Lower leg skin (tissue), 4 donors: Measurements from ENCODE around the gene KIF1A. TPM values are rescaled to one million over a fixed set of nuclear protein-coding genes. Genes with fewer than 3 reads are reported as not detected.

Experiments used
- DNase-seq, 2 donors: peaks; one replicate each; pipeline ENCODE4 v3.0.0-alpha.2; 2019; ENCODE audit warnings: low spot score in 2 of 2
- H3K4me3 ChIP-seq: fragments of 200-600 bp; sonication (generic); 2 replicates; pipeline ENCODE4 v1.5.1; 2017; ENCODE audit warnings: mild to moderate bottlenecking, low read depth; ENCODE audit not compliant: poor library complexity, severe bottlenecking
- CTCF ChIP-seq, 3 donors: fragments of 450-650 bp; IDR thresholded peaks; one replicate each; pipeline ENCODE4 v1.5.1; 2016; ENCODE audit warnings: antibody characterized with exemption in 3 of 3, mild to moderate bottlenecking in 3 of 3, moderate library complexity in 2 of 3
- POLR2A ChIP-seq, 2 donors: fragments of 450-650 bp; IDR thresholded peaks; one replicate each; pipeline ENCODE4 v1.6.1; 2016 to 2017; ENCODE audit warnings: antibody characterized with exemption in 2 of 2, mild to moderate bottlenecking in 1 of 2, moderate library complexity in 1 of 2
- WGBS, 2 donors: methylation state at CpG; one replicate each; pipeline ENCODE4 v1.1.5; 2018; 5-methylcytosine and 5-hydroxymethylcytosine counted together
- intact Hi-C: fragments of 100-400 bp; cut with DNase I; formaldehyde crosslinking; loops from one replicate; pipeline ENCODE4 v1.15.0; 2023; ENCODE audit warnings: low total_unique reads
- total RNA-seq, 4 donors: library from RNA; depleted of rRNA; stranded (reverse); fragments of >200 nt; gene quantifications; one replicate each; pipeline ENCODE4 v1.1.0, GENCODE V29; 2016

The KIF1A gene
- total RNA-seq, 4 donors from 2014 or later = 0.76 to 4.3 (median 3.0) TPM

DNA sequence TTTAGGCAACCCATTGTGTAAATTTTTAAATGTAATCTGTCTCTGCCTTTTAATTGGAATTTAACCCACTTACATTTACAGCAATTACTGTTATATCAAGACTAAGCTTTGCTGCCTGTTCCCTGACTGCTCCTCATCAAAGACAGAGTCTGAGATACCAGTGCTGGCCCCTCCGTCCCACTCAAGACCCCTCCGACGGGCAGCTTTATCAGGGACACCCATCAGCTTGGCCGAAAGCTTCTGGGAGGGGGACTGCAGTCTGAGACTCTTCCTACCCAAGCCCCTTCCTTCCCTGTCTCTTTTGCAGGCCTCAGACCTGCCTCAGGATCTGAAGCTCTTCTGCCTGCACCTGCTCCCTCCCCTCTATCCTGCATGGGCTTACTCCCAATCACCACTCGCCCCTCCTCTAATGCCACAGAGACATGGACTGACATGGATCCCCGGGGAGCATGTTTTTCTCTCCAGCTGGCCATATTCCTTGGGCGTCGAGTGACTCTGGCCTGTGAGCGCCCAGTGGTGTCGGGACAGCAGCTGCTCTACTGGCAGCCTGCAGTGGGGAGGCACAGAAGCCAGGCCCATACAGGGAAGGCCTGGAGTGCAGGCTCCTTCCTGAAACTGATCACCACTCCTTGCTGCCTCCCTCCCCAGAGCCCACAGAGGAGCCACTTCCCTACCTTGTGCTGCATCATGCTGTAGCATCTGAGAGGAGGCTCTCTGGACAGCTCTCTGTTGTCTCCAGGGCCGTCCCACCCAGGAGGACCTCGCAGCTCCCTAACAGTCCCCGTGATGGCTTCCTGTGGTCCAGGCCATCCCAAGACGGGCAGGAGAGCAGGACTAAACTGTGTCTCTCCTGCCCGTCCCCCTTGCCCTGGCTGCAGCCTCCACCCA lies 3.7 kb upstream of the KIF1A start:
- 85 to 92% methylated on average over 15 of the region's 15 CpGs for WGBS, 2 donors
- no peak for TF ChIP-seq CTCF (IDR thresholded peaks at IDR 0.05)
- TF ChIP-seq POLR2A (IDR thresholded peaks at IDR 0.05) = no peak
- H3K4me3 ChIP-seq = no peak overlapping the region
- peak in 1 of 2 donors; percentile 53 for DNase-seq
- intact Hi-C loops = no loop called here

DNA sequence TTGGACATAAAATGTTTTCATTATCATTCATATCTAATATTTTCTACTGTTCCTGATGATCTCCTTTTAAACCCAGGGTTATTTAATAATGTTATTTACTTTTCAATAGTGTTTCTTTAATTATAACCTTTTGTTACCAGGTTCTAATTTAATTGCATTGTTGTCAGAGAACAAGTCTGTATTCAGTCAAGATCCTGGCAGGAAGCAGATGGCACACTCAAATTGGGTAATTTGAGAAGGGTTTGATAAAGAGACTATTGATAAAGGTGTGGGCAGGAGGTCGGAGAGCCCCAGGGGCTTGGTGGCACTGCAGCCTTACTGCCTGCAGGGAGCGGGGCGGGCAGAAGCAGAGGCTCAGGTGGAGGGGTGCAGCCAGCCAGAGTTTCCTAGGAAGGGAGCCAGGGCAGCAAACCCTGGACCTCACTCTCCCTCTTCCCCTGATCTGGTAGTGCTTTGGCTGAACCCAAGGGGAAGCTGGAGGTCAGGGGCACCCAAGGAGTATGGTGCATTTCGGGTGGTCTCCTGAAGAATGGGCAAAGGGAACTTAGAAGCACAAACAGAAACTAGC lies 2.3 kb upstream of the KIF1A start:
- 77 to 81% methylated on average over 4 of the region's 4 CpGs for WGBS, 2 donors
- H3K4me3 ChIP-seq = no peak overlapping the region
- intact Hi-C loops = no loop called here
- TF ChIP-seq CTCF (IDR thresholded peaks at IDR 0.05) (no peak), POLR2A (IDR thresholded peaks at IDR 0.05) (no peak)
- DNase-seq = no peak

DNA sequence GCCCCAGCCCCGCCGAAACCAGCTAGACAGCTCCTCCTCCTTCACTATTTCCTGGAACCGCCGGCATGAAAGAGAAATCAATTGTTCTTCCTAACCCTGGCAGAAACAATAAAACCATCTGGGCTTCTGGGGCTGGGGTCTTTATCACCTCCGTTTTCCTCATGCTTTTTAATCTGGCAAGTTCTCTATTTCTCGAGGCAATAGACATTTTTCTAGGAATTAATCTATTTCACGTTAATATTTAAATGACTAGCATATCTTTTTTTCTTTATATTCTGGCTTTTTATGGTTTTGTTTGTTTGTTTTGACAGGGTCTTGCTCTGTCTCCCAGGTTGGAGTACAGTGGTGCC lies 1.4 kb upstream of the KIF1A start:
- TF ChIP-seq POLR2A (IDR thresholded peaks at IDR 0.05) = no peak
- TF ChIP-seq CTCF (IDR thresholded peaks at IDR 0.05) = no peak
- 13 to 16% methylated on average over 7 of the region's 7 CpGs for WGBS, 2 donors
- H3K4me3 ChIP-seq = no peak overlapping the region
- DNase-seq = no peak
- intact Hi-C loops = no loop called here

DNA sequence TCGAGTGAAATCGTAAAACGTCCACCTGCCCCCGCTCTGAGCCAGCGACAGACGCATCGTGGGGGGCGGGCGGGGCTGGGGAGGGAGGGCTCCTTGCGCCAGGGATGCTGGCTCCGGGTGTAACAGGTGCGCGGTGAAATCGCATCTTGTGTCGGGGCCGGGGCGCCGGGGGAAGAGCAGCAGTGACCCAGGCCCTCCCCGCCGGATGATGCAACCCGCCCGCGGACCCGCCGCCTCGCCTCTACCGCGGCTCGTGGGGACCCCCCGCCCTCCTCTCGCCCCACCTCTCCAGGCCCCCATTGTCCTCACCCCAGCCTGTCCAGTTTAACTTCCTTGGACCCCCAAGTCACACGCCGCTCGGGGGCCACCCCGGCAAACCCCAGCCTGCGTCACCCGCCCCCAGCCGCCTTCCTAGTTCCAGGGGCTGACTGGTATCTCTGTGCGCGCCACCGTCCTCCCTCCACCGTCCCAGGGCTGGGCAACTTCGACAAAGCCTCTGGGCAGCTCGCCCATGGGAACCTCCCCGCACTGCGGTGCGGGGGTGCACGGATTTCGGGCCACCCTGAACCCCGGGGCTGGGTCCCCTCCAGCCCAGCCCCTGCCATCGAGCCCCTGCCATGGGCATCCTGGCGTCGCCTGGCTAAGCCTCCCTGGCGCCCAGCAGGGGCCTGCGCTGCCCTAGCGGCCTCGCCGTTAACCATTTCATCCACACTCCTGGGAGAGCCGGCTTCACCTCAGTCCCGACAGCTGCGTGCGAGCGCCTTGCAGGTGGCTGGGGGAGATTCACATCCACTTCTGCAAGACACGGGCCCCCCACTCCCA lies 799 bp upstream of the KIF1A start:
- H3K4me3 ChIP-seq = no peak overlapping the region
- intact Hi-C loops = no loop called here
- 2 to 3% methylated on average over 39 to 64 of the region's 64 CpGs for WGBS, 2 donors
- TF ChIP-seq POLR2A (IDR thresholded peaks at IDR 0.05) = no peak
- no peak for TF ChIP-seq CTCF (IDR thresholded peaks at IDR 0.05)
- no peak for DNase-seq

GRCh38 chr2:240819126-240819857 lies 727 bp downstream of the KIF1A start:
- no peak overlapping the region for H3K4me3 ChIP-seq
- intact Hi-C loops = no loop called here
- 2% methylated on average over 35 of the region's 81 CpGs; no CpG with 5 or more reads in 1 of the 2 donors for WGBS, 2 donors
- DNase-seq = peak in 1 of 2 donors; percentile 80
- TF ChIP-seq POLR2A (IDR thresholded peaks at IDR 0.05) (no peak), CTCF (IDR thresholded peaks at IDR 0.05) (no peak)
